HEK293T (cell line): Measurements from ENCODE around the gene LMNTD1.
"Not testable (repeated sequence)": the region's sequence is repeated elsewhere in the genome, so short reads cannot be mapped to it uniquely, and the experiment has no call there.

Experiments
- CTCF ChIA-PET: fragments of 350-600 bp; formaldehyde crosslinking; extraction: SDS; loops from one replicate; lab custom pipeline; 2021; ENCODE audit warnings: antibody characterized with exemption, inconsistent platforms; lab: Yijun Ruan, JAX
- POLR2A ChIA-PET: fragments of 350-600 bp; formaldehyde crosslinking; extraction: SDS; loops from one replicate; lab custom pipeline; 2020; ENCODE audit warnings: antibody characterized with exemption, inconsistent platforms; lab: Yijun Ruan, JAX
- DNase-seq: peaks from one replicate; pipeline ENCODE4 v3.0.0; 2012; ENCODE audit warnings: mixed read lengths; ENCODE audit errors: extremely low spot score
- ELF4 ChIP-seq: fragments of 450-650 bp; IDR thresholded peaks from 2 replicates; pipeline ENCODE4 v1.6.1; 2017; ENCODE audit warnings: antibody characterized with exemption
- LEF1 ChIP-seq: fragments of 450-650 bp; IDR thresholded peaks from 2 replicates; pipeline ENCODE4 v1.6.1; 2017; ENCODE audit warnings: mild to moderate bottlenecking, borderline replicate concordance
- NFRKB ChIP-seq: fragments of 450-650 bp; IDR thresholded peaks from 2 replicates; pipeline ENCODE4 v1.6.1; 2016; ENCODE audit warnings: mild to moderate bottlenecking, moderate library complexity

The LMNTD1 gene

GRCh38 chr12:25427337-25428249 lies 125.5 kb downstream of the LMNTD1 start:
- no peak for DNase-seq
- ChIA-PET POLR2A (no interaction called here), CTCF (no interaction called here)
- no peak for TF ChIP-seq ELF4
- no peak for TF ChIP-seq LEF1
- no peak for TF ChIP-seq NFRKB

GRCh38 chr12:25426821-25427220 lies 126.3 kb downstream of the LMNTD1 start:
- POLR2A ChIA-PET, CTCF ChIA-PET, DNase-seq: not testable (repeated sequence)
